GM12801 (cell line): ENCODE results near the gene CRK.

ENCODE experiments used
- TF ChIP-seq, protein P1 (sequence below): IDR thresholded peaks from one replicate; pipeline ENCODE4 v1.5.1; 2011; ENCODE audit warnings: control low read depth; ENCODE audit not compliant: insufficient read length; ENCODE audit errors: extremely low read depth

The CRK gene

DNA sequence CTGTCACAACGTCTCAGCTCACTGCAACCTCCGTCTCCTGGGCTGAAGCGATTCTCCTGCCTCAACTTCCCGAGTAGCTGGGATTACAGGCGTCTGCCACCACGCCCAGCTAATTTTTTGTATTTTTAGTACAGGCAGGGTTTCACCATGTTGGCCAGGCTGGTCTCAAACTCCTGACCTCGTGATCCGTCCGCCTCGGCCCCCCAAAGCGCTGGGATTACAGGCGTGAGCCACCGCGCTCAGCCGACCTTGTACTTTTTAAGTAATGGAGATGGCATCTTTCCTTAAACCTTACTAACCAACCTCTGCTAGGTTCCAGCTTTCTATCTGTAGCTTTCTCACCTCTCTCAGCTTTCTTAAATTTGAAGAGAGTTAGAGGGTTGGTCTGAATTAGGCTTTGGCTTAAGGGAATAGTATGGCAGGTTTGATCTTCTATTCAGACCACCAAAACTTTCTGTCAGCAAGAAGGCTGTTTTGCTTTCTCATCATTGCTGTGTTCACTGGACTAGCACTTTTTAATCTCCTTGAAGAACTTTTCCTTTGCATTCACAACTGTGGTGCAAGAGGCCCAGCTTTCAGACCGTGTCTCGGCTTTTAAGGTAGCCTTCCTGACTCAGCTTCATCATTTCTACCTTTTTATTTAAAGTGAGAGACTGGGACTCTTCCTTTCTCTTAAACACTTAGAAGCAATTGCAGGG is 84.0 kb downstream of the CRK start:
- TF ChIP-seq, protein P1, sequence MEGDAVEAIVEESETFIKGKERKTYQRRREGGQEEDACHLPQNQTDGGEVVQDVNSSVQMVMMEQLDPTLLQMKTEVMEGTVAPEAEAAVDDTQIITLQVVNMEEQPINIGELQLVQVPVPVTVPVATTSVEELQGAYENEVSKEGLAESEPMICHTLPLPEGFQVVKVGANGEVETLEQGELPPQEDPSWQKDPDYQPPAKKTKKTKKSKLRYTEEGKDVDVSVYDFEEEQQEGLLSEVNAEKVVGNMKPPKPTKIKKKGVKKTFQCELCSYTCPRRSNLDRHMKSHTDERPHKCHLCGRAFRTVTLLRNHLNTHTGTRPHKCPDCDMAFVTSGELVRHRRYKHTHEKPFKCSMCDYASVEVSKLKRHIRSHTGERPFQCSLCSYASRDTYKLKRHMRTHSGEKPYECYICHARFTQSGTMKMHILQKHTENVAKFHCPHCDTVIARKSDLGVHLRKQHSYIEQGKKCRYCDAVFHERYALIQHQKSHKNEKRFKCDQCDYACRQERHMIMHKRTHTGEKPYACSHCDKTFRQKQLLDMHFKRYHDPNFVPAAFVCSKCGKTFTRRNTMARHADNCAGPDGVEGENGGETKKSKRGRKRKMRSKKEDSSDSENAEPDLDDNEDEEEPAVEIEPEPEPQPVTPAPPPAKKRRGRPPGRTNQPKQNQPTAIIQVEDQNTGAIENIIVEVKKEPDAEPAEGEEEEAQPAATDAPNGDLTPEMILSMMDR: no peak
